ENCODE measurements around the gene ELAVL4.
"Not testable (repeated sequence)": the region's sequence is repeated elsewhere in the genome, so short reads cannot be mapped to it uniquely, and the experiment has no call there.

The ELAVL4 gene

DNA sequence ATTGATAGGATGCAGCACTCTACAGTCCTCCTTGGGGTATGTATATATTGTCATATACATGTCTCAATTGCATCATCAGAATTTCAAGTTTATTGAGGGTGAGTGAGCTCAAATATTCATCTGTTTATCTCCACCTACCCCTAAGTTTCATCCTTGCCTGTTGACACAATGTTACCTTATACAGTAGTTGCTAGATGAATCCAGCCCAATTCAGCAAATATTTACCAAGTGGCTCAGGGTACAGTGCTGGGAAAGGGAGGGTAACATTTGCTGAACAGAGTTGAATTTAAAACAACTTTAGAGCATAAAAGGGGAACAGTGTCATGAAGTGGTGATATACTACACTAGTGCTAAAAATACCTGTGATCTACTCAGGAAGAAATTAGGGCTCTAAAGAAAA, 14.4 kb downstream of the ELAVL4 start:
- in situ Hi-C loops (cut with MboI; ENCODE audit: low sequenced_read_pairs): no loop called here

DNA sequence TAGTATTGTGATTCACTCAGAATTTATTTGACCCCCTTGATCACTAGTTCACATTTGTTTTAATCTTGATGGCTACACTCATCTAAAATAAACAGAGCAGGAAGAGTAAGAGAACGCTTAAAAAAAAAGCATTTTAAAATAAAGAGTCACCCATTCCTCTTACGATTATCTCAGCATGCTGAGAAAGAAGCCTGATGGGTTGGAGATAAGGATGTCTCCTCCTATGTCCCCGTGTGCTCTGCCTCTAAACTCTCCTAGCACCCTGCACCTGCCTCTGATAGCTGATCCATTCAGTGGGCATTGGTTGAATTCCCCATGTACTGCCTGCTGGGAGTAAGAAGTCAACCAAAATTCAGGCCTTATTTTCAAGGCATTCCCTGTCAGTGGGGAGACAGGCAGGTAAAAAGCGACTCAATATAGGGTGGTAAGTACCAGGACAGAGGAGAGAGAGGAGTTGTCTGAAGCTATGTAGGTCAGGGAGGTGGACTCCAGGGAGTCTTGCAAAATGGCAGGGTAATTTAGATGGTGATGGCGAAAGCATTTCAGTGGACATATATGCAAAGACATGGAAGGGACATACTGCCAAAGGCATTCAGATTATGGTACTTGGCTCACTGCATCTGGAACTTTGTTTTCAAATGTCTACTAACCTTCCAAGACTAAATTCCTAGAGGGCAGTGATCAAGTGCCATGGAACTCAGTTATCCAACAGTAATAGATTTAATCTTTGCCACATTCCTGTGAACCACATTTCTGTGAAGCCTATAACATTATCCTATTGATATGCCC, 18.4 kb downstream of the ELAVL4 start:
- in situ Hi-C loops (cut with MboI; ENCODE audit: low sequenced_read_pairs): no loop called here

DNA sequence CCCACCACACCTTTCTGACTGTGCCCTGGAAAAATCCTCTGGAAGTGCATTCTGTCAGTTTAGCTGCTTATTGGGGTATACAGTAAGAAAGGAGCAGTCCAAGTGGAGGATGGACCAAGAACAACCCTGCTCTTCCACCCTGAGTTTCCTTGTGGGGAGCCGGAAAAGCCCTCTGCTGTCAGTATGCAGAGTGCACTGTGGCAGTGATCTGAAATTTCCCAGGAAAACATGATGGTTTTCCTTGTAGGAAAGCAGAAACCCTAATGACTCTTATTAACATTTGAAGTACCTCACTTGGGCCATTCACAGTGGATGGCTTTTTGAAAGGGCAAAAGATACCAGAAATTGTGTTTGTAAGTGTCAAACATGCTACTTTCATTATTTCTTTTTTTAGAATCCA, 20.5 kb downstream of the ELAVL4 start:
- in situ Hi-C loops (cut with MboI; ENCODE audit: low sequenced_read_pairs): no loop called here

DNA sequence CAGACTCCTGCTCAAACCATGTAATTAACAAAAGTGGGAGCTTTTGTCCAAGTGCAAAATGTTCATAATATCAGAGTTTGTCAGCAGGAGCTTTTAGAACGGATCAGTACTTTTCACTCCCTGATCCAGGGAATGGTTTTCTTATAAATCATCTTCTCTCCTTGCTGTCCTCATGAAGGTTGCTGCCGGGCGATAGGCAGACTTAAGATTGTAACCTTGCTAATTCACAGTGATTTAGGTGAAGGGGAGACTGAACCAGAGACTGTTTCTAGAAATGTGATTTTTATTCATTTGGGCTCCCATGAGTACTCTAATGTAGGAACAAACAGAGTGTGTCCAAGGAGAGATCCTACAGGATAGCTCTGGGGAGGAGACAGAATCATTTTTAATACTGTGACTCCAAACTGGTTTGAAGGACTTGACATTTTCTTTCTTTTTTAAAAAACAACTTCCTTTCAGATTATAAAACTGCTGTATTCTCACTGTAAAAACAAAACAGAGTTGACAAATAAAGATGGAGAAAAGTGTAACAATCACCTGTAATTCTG, 23.7 kb downstream of the ELAVL4 start:
- in situ Hi-C loops (cut with MboI; ENCODE audit: low sequenced_read_pairs): no loop called here

DNA sequence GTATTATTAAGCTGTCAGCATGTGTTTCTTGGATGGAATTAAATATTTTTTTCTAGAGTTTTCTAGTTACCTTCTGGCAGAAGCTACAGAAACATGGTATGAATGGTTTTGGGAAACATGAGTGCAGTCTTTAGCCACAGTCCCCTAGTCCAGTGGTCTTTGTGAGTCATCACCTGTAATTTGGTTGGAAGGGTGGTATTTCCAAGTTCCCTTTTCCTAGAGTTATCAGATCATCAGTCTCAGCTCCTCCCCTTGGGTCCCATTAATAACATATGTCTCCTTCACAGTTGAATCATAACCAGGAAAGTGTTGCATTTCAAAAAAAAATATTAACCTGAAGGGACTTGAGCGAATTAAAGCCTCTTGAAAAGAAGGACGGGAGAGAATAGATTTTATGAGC, 27.0 kb downstream of the ELAVL4 start:
- in situ Hi-C loops (cut with MboI; ENCODE audit: low sequenced_read_pairs): no loop called here

DNA sequence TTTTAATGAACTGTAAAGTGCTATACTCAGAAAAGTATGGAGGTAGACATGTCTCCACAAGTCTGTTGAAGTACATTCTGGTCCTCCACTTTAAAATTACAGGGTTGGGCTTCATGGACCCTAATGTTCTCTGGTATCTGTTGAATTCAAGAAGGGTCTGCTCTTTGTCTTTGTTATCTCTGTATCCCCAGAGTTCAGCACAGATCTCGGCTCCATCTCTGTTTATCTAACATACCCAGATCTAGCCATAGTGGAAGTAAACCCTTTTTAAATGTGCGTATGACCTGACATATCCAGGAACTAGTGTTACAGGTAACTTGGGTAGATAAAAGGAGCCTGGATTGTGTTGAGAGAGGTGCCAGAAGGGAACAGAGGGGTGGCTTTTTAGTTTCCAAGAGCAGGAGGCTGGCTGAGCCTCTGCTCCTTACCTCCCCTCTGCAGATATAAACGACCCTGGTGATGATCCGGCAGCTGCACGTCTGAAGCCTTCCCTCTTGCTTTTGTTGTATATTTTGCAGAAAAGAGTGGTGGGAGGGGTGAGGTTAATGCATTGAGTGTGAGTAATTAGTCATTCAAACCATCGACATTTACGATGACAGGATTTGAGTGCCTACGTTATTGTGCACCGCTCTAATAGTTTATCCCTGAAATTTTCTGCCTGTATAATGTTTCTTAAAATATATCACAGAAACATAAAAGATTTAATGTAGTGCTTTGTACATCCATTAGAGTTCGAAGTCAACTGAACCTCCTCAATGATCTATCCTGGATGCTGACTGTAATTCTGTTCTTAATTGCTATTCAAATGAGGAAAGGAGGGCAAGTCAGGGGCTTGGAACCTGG, 30.8 kb downstream of the ELAVL4 start:
- in situ Hi-C loops (cut with MboI; ENCODE audit: low sequenced_read_pairs): no loop called here

DNA sequence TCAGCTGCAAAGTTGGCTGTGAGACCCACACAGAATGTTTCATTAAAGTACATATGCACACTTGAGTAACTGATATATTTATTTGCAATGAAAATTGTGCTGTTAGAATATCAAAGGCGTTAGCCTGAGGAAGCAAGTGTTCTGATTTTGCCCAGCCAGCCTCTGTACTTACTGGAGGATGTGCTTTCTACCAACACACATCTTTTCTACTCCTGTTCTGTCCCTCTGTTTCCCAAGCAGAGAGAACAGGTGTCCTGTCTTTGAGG, 31.4 kb downstream of the ELAVL4 start:
- in situ Hi-C loops (cut with MboI; ENCODE audit: low sequenced_read_pairs): no loop called here

DNA sequence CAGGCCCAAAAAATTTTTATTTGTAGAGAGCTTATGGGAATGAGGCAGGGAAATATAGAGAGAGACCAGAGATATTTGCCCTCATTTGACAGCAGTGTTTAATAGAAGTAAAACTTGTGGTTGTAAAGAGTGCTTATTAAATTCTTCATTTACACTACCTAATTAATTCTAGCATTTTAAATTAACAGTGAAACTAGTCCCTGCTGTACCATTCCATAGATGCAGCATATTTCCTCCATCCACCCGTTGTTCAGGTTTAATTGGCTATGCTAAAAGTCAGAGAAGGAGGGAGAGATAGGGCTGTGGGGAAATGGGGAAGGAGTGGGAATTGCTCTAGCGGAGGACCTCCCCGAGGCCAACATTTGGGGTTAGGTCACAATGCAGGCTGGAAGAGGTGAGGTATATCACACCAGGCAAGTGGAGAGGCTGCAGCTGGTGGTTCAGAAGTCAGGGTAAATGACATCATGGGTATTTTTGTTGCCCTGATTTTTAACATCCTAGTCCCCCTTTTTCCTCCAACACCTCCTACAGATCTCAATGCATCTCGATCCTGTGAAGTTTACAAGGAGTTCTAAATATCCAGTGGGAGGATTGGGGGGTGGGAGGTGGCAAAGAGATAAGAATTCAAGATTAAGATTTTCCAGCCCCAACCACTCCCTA, 38.6 kb downstream of the ELAVL4 start:
- in situ Hi-C loops (cut with MboI; ENCODE audit: low sequenced_read_pairs): no loop called here

DNA sequence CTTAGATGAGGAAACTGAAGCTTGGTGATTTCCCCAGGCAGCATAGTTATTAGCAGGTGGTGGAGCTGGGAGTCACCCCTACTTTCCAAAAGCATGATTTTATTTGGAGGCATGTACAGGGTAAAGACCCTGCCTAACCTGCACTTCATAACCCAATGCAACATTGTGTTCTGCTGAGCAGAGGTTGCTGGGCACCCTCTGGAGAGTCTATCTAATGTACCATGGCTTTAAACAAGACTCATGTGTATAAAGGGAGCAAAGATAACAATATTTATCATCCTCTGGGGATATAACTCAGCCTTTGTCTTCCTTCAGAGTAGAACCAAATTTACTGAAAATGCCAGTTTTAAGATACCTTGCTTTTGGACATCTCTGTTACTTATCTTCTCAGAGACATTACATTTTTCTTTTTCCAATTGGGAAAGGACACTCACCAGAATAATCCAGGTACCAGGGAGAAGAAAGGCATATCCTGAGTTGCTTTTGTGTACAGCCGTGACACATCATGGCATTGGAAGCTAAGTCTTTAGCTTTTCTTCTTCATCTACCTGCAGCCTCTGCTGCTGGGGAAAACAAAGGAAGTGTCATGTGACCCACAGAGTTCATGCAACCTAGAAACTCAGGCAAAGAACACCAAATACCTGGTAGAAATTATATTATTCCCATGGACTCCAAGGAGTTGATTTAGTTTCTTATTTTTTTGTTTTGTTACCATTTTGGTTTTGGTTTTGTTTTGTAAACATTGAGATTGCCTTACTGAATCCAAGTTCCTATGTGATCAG, 39.6 kb downstream of the ELAVL4 start:
- in situ Hi-C loops (cut with MboI; ENCODE audit: low sequenced_read_pairs): no loop called here

DNA sequence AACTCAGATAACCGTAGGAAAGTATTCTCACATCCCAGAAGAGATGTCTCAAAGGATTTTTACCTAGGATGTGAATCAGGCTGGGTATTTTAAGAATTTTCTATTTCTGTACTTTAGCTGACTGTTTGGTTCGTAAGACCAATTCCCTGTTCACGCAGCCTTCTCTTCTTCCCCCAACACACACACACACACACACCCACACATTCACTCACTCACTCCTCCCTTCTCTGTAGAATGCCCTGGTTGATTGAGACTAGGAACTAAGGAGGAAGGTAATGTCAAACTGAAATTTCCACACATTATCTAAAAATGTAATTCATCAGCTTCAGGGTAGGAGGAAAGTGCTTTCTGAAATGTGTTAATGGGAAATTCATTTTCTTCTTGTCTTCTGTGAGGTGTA, 43.5 kb downstream of the ELAVL4 start:
- in situ Hi-C loops (cut with MboI; ENCODE audit: low sequenced_read_pairs): no loop called here

DNA sequence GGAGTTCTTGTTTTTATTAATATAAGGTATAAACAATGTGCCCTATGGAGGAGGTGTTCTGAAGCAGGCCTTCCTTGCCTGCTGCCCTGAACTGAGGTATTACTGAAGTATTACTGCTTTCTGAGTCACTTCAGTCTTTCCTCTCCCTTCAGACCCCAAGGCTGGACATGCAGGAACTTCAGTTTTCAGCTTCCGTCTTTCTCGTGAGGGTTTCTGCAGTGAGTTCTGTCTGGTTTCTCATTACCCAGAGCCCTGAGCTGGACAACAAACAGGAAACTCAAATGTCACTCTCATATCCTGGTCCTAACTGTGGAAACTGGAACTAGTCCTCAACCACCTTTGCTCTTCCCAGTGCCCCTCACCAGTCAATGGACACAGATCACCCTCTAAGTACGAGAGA, 46.8 kb downstream of the ELAVL4 start:
- in situ Hi-C loops (cut with MboI; ENCODE audit: low sequenced_read_pairs): no loop called here

DNA sequence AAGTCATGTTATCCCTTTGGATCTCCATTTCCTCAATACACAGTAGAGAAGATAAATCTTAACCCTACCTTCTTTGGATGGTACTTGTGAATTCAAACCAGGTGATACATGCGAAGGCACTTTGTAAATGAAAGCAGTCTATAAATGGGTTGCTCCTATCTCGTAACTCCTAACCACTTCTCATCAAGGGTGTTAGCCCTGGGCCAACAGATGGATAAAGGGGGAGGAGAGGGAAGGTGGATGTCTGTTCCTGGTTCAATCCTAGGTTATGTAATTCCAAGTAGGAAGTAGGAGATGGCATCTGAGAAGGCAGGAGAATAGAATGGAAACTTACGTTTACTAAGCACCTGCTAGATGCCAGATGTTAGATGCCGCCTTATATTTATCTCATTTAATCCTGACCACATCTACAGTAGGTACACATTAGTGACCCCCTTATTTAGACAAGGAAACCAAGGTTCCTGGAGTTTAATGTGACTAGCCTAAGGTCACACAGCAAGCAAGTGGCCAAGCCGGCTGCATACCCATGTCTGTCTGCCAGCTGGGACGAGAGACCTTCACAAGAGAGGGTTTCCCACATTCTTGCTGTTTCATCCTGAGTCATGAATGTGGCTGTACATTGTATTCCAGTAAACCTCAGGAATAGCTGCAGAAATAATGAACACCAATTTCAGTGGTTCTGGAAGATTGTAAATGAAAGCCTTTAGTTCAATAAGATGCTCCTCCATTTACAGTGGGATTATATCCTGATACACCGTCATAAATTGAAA, 47.7 kb downstream of the ELAVL4 start:
- in situ Hi-C loops (cut with MboI; ENCODE audit: low sequenced_read_pairs): no loop called here

DNA sequence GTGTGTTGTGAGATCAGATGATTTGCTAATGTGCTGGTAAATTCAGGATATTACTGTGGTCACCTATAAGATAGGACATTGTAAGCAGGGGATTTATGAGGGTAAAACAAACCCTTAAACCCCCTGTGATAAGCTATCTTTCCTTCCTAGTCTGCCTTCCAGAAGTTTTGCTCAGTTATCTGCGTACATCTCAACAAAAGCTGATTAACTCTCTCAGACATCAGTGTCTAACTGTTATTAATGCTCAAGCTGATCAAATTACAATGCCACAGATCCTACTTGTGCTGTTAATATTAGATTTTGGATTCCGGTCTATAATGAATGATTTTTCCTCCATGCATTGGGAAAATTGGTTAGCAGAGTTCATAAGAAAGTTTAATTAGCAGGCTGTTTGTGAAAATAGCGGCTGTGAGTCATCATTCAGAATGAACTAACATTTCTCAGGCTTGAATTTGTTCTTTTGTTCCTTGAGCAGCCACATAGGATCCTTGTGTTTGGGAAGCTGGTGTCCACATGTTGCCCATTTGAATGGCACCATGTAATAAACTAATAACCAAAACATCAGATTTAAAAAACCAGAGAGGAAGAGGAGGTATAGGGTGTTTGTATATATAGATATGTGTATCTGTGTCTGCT, 48.7 kb downstream of the ELAVL4 start:
- in situ Hi-C loops (cut with MboI; ENCODE audit: low sequenced_read_pairs): no loop called here

DNA sequence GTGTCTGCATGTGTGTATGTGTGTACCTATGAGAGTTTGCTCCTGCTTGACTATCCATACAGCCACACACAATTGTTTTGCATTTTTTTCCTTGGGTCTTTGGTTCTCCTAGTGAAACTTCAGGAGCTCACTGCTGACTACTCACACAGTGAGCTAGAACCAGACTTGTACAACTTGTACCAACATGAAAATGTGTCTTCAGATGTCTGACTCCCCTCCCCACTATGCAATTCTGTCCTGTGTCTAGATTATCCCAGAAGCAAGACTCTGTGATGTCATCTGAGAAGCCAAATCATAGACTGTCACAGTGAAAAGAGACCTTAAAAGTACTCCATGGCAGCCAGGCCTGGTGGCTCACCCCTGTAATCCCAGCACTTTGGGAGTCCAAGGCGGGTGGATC, 49.7 kb downstream of the ELAVL4 start:
- in situ Hi-C loops (cut with MboI; ENCODE audit: low sequenced_read_pairs): no loop called here

DNA sequence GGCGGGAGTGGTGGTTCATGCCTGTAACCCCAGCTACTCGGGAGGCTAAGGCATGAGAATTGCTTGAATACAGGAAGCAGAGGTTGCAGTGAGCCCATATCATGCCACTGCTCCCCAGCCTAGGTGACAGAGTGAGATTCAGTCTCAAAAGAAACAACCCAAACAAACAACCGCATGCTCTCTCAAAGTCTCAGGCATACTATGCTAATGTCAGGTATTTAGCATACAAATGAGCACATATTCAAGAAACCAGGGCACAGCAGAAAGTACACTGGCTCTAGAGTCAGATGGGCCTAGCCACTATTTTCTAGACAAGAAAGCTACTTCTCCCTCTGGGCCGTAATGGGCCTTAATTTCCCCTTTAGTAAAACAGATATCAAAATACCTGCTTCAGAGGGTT, 55.0 kb downstream of the ELAVL4 start:
- in situ Hi-C loops (cut with MboI; ENCODE audit: low sequenced_read_pairs): no loop called here

DNA sequence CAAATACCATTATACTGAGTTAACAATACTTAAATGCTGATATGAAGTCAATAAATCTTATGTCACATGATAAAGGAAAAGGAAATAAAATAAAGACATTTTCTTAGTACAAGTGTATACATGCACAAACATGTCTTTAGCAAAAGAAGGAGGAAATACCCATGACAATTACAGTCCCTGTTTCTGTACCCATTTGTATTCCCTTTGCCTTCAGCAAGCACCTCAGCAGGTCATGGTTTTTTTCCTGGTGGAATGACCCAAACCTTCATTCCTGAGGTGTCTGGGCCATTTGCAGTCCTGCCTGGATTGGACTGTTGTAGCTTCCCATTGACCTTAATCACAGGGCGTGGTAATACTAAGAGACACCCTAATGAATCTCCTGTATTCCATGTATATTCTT, 57.6 kb downstream of the ELAVL4 start:
- in situ Hi-C loops (cut with MboI; ENCODE audit: low sequenced_read_pairs): not testable (repeated sequence)

DNA sequence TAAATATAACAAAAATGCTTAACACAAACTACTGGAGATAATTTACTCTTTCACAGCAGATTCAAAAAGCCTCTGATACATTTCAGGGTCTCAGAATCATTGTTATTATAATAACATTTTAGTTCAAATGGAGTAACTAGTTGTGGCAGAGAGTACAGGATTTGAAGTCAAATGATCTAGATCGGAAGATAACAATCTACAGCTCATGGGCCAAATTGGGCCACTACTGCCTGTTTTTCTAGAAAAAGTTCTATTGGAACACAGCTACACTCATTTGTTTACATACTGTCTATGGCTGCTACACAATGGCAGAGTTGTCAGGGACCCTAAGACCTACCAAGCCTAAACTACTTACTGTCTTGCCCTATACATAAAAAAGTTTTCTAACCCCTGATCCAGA, 63.6 kb downstream of the ELAVL4 start:
- in situ Hi-C loops (cut with MboI; ENCODE audit: low sequenced_read_pairs): no loop called here

DNA sequence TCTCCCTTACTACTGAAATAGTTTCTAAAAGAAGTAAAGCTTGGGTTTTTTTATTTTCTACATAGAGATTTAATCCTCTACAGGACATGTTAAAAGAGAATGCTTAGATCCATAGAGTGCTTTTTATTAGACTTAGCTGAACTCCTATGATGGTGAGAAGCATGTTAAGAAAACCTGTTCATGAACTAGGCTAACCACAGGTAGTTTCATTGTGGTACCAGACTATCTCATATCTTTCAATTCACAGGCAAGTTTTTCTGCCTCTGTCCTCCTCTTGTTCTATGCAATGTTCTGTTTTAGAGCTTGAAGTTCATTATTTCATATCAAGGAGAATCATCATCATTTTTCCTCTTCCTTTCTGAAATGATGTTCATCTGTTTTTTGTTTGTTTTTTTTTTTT, 65.4 kb downstream of the ELAVL4 start:
- in situ Hi-C loops (cut with MboI; ENCODE audit: low sequenced_read_pairs): no loop called here

DNA sequence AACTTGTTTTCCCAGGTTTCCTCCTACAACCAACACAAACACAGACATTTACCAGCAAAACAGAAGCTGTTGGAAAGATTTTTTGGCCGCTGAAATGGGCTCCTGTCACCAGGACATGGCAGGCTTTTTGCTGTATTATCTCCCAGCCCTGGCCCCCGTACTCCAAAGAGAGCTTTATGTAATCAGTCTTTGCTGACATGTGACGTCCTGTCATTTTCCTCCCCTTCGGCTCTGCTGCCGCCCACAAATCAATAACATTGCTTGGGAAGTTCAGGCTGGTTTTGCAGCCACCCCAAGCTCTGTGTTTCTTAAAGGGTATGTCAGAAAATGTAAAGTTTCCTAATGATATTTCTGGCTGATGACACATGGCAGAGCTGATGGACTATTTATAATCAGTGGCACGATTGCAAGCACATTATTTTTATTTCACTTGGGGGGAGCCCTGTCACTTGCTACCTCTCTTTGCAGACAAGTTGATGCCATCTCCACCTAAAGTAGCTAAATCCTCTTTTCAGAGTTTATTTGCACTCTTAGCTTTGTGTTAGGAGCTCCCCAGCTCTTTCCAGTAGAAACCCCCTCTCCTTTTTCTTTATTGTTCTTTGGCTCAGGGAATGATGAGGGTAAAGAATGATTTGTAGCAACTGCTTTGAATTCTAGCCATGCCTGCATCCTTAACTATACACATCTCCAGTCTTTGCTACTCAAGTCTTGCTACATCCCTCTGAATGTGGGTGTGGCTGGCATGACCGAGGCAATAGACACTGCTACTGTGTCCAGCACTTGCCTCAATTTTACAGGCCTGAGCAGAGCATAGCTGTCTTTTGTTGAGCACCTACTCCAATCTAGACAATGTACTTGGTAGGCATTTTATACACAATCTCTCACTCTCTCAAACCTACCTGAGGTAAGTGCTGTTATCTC, 67.3 kb downstream of the ELAVL4 start:
- in situ Hi-C loops (cut with MboI; ENCODE audit: low sequenced_read_pairs): no loop called here
